GM18868 (cell line): ENCODE results near the gene KCTD10.
"Not testable (repeated sequence)": the region's sequence is repeated elsewhere in the genome, so short reads cannot be mapped to it uniquely, and the experiment has no call there.

ENCODE experiments used
- ATAC-seq: cut with Tn5 transposase; IDR thresholded peaks from one replicate; pipeline ENCODE4 v1.9.1; 2021; ENCODE audit warnings: mild to moderate bottlenecking, moderate library complexity; ENCODE audit not compliant: unreplicated experiment

The KCTD10 gene

GRCh38 chr12:109449845-109450532 is 27.1 kb downstream of the KCTD10 start:
- no peak for ATAC-seq

GRCh38 chr12:109448707-109449390 is 28.3 kb downstream of the KCTD10 start:
- no peak for ATAC-seq

- no peak for ATAC-seq
Measured at GRCh38 chr12:109448272-109448671, 28.8 kb downstream of the KCTD10 start.

- ATAC-seq, result no peak
Measured at GRCh38 chr12:109447482-109447881, 29.6 kb downstream of the KCTD10 start.

GRCh38 chr12:109446869-109447268 is 30.2 kb downstream of the KCTD10 start:
- ATAC-seq, result no peak

- no peak for ATAC-seq
Measured at GRCh38 chr12:109445191-109445609, 31.9 kb downstream of the KCTD10 start.

- no peak for ATAC-seq
Measured at GRCh38 chr12:109444259-109444658, 32.8 kb downstream of the KCTD10 start.

GRCh38 chr12:109443794-109444193 is 33.3 kb downstream of the KCTD10 start:
- no peak for ATAC-seq

- no peak for ATAC-seq
Measured at GRCh38 chr12:109440851-109441490, 36.1 kb downstream of the KCTD10 start.

GRCh38 chr12:109439951-109440350 is 37.1 kb downstream of the KCTD10 start:
- ATAC-seq, result not testable (repeated sequence)

GRCh38 chr12:109439181-109439580 is 37.9 kb downstream of the KCTD10 start:
- no peak for ATAC-seq

GRCh38 chr12:109436188-109436560 is 40.9 kb downstream of the KCTD10 start:
- no peak for ATAC-seq

- no peak for ATAC-seq
Measured at GRCh38 chr12:109435428-109436187, 41.5 kb downstream of the KCTD10 start.

- no peak for ATAC-seq
Measured at GRCh38 chr12:109434582-109434981, 42.5 kb downstream of the KCTD10 start.

- ATAC-seq, result no peak
Measured at GRCh38 chr12:109433618-109434017, 43.5 kb downstream of the KCTD10 start.

- ATAC-seq, result peak; percentile 57
Measured at GRCh38 chr12:109432842-109433304, 44.2 kb downstream of the KCTD10 start.

- ATAC-seq, result no peak
Measured at GRCh38 chr12:109432431-109432830, 44.7 kb downstream of the KCTD10 start.

GRCh38 chr12:109430244-109430643 is 46.9 kb downstream of the KCTD10 start:
- ATAC-seq, result no peak

GRCh38 chr12:109428804-109429203 is 48.3 kb downstream of the KCTD10 start:
- not testable (repeated sequence) for ATAC-seq

GRCh38 chr12:109428037-109428629 is 49.0 kb downstream of the KCTD10 start:
- ATAC-seq, result peak; percentile 70

- no peak for ATAC-seq
Measured at GRCh38 chr12:109423392-109423791, 53.7 kb downstream of the KCTD10 start.
